Peyer's patch (tissue), 4 donors: ENCODE measurements around the gene MTMR10. TPM values are rescaled to one million over a fixed set of nuclear protein-coding genes. Genes with fewer than 3 reads are reported as not detected.

Experiments used
- DNase-seq, 3 donors: peaks; one replicate each; pipeline ENCODE4 v3.0.0-alpha.2; 2017 to 2019
- H3K27ac ChIP-seq, 4 donors: fragments of 200-600 bp; sonication (generic); one replicate each; pipeline ENCODE4 v1.5.1; 2016 to 2019
- H3K27me3 ChIP-seq, 2 donors: fragments of 200-600 bp; sonication (generic); one replicate each; pipeline ENCODE4 v1.5.1; 2019
- H3K36me3 ChIP-seq, 3 donors: fragments of 200-600 bp; sonication (generic); one replicate each; pipeline ENCODE4 v1.5.1; 2016 to 2019
- H3K4me1 ChIP-seq, 4 donors: fragments of 200-600 bp; sonication (generic); one replicate each; pipeline ENCODE4 v1.5.1; 2016 to 2019
- H3K4me3 ChIP-seq, 4 donors: fragments of 200-600 bp; sonication (generic); 1 replicate in 3 of 4; 2 replicates in 1 of 4; pipeline ENCODE4 v1.5.1; 2016 to 2019; ENCODE audit warnings: mild to moderate bottlenecking in 1 of 4
- H3K9me3 ChIP-seq, 4 donors: fragments of 200-600 bp; sonication (generic); one replicate each; pipeline ENCODE4 v1.5.1; 2016 to 2019; ENCODE audit warnings: mild to moderate bottlenecking in 1 of 4
- CTCF ChIP-seq, 6 experiments: fragments of 450-650 bp in 4 of 6; fragments of 200-600 bp in 2 of 6; sonication (generic) in 1 of 6; IDR thresholded peaks; one replicate each; pipeline ENCODE4 v1.5.1; 2017 to 2019; ENCODE audit warnings: antibody characterized with exemption in 6 of 6, mild to moderate bottlenecking in 3 of 6, moderate library complexity in 1 of 6
- POLR2A ChIP-seq, 2 donors: fragments of 450-650 bp; IDR thresholded peaks; one replicate each; pipeline ENCODE4 v1.5.1; 2017; ENCODE audit warnings: antibody characterized with exemption in 2 of 2, mild to moderate bottlenecking in 2 of 2, moderate library complexity in 2 of 2
- total RNA-seq, 4 donors: library from RNA; depleted of rRNA; stranded (reverse); fragments of >200 nt; gene quantifications; one replicate each; pipeline ENCODE4 v1.1.0, GENCODE V29; 2016

The MTMR10 gene
- total RNA-seq, 4 donors from 2014 or later = 42.9 to 56.4 (median 48.9) TPM

DNA sequence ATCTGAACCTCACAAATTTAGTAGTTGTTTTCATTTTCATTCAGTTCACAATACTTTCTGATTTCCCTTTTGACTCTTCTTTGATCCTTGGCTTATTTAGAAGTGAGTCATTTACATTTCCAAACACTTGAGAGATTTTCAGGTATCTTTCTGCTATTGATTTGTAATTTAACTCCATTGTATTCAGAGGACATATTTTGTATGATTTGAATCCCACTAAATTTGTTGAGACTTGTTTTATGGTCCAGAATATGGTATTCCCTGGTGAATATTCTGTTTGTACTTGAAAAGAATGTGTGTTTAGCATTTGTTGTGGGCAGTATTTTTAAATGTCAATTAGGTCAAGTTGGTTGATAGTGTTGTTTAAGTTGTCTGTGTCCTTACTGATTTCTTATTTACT is 58.1 kb downstream of the MTMR10 start:
- no peak overlapping the region for H3K4me3 ChIP-seq
- H3K9me3 ChIP-seq = no peaks in the 10 kb centered on the region
- no peak for TF ChIP-seq CTCF (IDR thresholded peaks at IDR 0.05)
- no peak for TF ChIP-seq POLR2A (IDR thresholded peaks at IDR 0.05)
- no peaks in the 10 kb centered on the region for H3K4me1 ChIP-seq
- no peaks in the 10 kb centered on the region for H3K27me3 ChIP-seq
- peaks cover 0 to 54% (median 0%) of the 10 kb centered on the region in 3 donors for H3K36me3 ChIP-seq
- H3K27ac ChIP-seq = no peak overlapping the region
- DNase-seq = no peak

DNA sequence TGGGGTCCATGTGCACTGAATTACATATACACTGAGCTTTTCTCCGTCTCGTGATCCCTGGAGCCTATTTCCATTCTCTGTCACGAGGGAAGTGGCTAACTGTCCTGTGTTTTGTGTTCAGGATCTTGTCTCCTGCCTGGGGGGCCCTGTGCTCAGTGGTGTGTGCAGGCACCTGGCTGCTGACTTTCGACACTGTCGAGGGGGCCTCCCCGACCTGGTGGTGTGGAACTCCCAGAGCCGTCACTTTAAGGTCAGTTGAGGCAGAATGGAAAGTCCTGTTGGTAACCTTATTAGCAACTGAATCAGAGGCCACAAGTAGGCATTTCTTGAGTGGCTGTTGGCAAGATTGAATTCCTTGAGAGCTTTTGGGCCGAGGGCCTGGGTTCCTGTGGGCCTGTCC is 61.0 kb downstream of the MTMR10 start:
- H3K4me3 ChIP-seq = no peak overlapping the region
- no peak overlapping the region for H3K27ac ChIP-seq
- TF ChIP-seq CTCF (IDR thresholded peaks at IDR 0.05) (no peak), POLR2A (IDR thresholded peaks at IDR 0.05) (no peak)
- H3K36me3 ChIP-seq = peaks cover 0 to 60% (median 0%) of the 10 kb centered on the region in 3 donors
- H3K4me1 ChIP-seq = no peaks in the 10 kb centered on the region
- DNase-seq = no peak
- H3K27me3 ChIP-seq = no peaks in the 10 kb centered on the region
- H3K9me3 ChIP-seq = no peaks in the 10 kb centered on the region

- DNase-seq = no peak
- no peak overlapping the region for H3K4me3 ChIP-seq
- H3K36me3 ChIP-seq = peaks cover 0 to 62% (median 0%) of the 10 kb centered on the region in 3 donors
- H3K9me3 ChIP-seq = no peaks in the 10 kb centered on the region
- TF ChIP-seq CTCF (IDR thresholded peaks at IDR 0.05) = no peak
- no peak for TF ChIP-seq POLR2A (IDR thresholded peaks at IDR 0.05)
- no peaks in the 10 kb centered on the region for H3K27me3 ChIP-seq
- no peaks in the 10 kb centered on the region for H3K4me1 ChIP-seq
- H3K27ac ChIP-seq = no peak overlapping the region
Observed at GRCh38 chr15:30929982-30930381, 61.4 kb downstream of the MTMR10 start.

GRCh38 chr15:30929064-30929669 is 62.3 kb downstream of the MTMR10 start:
- no peak for TF ChIP-seq POLR2A (IDR thresholded peaks at IDR 0.05)
- no peak for TF ChIP-seq CTCF (IDR thresholded peaks at IDR 0.05)
- Histone ChIP-seq H3K4me3 (no peak overlapping the region), H3K27ac (no peak overlapping the region), H3K36me3 (peaks cover 0 to 62% (median 0%) of the 10 kb centered on the region in 3 donors), H3K4me1 (no peaks in the 10 kb centered on the region), H3K27me3 (no peaks in the 10 kb centered on the region), H3K9me3 (no peaks in the 10 kb centered on the region)
- no peak for DNase-seq

DNA sequence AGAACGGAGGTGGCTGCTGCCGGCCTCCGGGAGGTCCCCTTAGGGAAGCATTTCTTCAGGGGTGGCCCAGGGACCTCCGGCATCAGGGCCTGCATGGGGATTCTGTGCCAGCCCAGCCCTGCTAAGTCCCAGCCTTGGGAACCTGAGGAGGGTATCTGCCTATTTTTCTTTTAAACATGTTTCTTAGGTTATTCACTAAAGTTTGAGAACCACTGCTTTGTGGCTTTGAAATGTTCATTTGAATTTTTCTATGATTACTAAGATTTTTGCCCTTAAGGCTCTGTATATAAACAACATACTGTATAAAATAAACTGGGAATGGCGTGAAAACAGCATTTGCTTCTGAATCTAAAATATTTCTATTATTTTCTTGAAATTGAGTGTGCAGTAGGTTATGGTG is 63.4 kb downstream of the MTMR10 start:
- Histone ChIP-seq H3K36me3 (peaks cover 0 to 73% (median 0%) of the 10 kb centered on the region in 3 donors), H3K4me1 (no peaks in the 10 kb centered on the region), H3K27ac (no peak overlapping the region), H3K4me3 (no peak overlapping the region), H3K27me3 (no peaks in the 10 kb centered on the region), H3K9me3 (no peaks in the 10 kb centered on the region)
- TF ChIP-seq CTCF (IDR thresholded peaks at IDR 0.05) = no peak
- TF ChIP-seq POLR2A (IDR thresholded peaks at IDR 0.05) = no peak
- DNase-seq = no peak
